ENCODE data around the gene RAD21L1. TPM values are rescaled to one million over a fixed set of nuclear protein-coding genes. Genes with fewer than 3 reads are reported as not detected.

Gene RAD21L1
- total and polyA plus RNA-seq, 2 of the 8 experiments (the other 6 are each of a cell fraction or from before 2014, with no cell fraction given) = 0.06 to 0.26 TPM

DNA sequence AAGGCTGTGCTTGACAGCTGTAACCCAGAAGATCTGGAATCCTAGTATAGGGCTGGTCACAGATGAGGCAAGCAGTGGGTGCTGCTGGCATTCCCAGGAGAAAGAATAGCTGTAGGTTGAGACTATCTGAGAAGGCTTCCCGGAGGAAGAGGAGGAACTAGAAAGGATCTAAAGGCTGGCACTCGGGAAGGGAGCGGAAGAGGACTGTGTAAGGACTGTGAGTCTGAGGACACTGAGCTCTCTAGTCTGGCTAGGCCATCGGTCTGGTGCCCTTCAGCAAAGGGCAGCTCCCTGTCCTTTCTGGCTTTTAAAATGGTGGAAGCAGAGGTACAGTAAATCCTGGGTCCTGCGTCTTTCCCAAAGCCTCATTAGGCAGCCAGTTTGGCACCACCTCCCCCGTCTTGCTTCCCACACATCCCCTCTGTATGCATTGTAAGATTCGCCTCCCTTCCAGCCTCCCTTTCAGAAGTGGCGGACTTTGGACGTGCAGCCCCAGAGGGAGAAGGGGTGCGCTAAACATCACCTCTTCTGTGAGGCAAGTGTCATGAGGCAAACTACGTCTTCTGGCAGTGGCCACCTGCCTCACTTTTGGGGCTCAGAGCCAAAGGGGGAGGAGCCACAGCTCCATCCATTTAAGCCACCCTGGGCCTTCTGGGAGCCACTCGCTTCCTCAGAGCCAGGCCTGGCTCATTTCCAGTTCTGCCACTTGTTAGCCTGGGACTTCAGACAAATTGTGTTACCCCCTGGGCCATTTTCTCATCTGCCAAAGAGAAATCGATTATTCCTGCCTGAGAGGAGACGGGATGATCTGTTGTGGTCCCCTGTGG is 48.9 kb downstream of the RAD21L1 start (continued):
- TF ChIP-seq RBBP5 (IDR thresholded peaks at IDR 0.05; ENCODE audit: borderline replicate concordance, low read depth, low read length) = no peak
- no peak for TF ChIP-seq ASH2L (IDR thresholded peaks at IDR 0.05; ENCODE audit: low read length)
- TF ChIP-seq RXRA (IDR thresholded peaks at IDR 0.05; ENCODE audit: insufficient read depth, low read depth, low read length) = no peak
- TF ChIP-seq, protein P1, sequence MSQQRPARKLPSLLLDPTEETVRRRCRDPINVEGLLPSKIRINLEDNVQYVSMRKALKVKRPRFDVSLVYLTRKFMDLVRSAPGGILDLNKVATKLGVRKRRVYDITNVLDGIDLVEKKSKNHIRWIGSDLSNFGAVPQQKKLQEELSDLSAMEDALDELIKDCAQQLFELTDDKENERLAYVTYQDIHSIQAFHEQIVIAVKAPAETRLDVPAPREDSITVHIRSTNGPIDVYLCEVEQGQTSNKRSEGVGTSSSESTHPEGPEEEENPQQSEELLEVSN (IDR thresholded peaks at IDR 0.05) = no peak
- TF ChIP-seq HDAC2 (IDR thresholded peaks at IDR 0.05; ENCODE audit: borderline replicate concordance in 1 of 2, low read depth in 2 of 2, low read length in 2 of 2) = no peak

Measured in H1 (cell line).